Measurements from ENCODE around the gene TSHZ2.

GRCh38 chr20:52998268-52998667 lies 26.1 kb downstream of the TSHZ2 start:
- TF ChIP-seq CTCF (IDR thresholded peaks at IDR 0.05 in 4 of 5, conservative IDR thresholded peaks at IDR 0.05 in 1 of 5) (no peak), POLR2A (IDR thresholded peaks at IDR 0.05) (no peak)
